Neural cell (in vitro differentiated cells): ENCODE data around the gene INAFM1.

ENCODE experiments used
- CTCF ChIP-seq: fragments of 450-650 bp; IDR thresholded peaks from 2 replicates; pipeline ENCODE4 v1.5.1; 2014; ENCODE audit warnings: antibody characterized with exemption, mild to moderate bottlenecking, moderate library complexity; ENCODE audit not compliant: poor library complexity, severe bottlenecking
- EP300 ChIP-seq: fragments of 450-650 bp; conservative IDR thresholded peaks from 2 replicates; pipeline ENCODE4 v1.6.1; 2014; ENCODE audit warnings: antibody characterized with exemption, mild to moderate bottlenecking, moderate library complexity; ENCODE audit not compliant: poor library complexity, severe bottlenecking
- EZH2 ChIP-seq: fragments of 200-600, 300-800 bp; shearing (Covaris generic), sonication (generic); IDR thresholded peaks from 2 replicates; pipeline ENCODE4 v1.6.1; 2014; ENCODE audit warnings: antibody characterized with exemption, low read length, borderline replicate concordance, mild to moderate bottlenecking; ENCODE audit not compliant: insufficient read depth, poor library complexity, severe bottlenecking
- POLR2AphosphoS5 ChIP-seq: IDR thresholded peaks from 2 replicates; pipeline ENCODE4 v1.6.1; 2012
- REST ChIP-seq: IDR thresholded peaks from 2 replicates; pipeline ENCODE4 v1.6.1; 2012; ENCODE audit warnings: borderline replicate concordance
- SMC3 ChIP-seq: fragments of 450-650 bp; conservative IDR thresholded peaks from 2 replicates; pipeline ENCODE4 v1.6.1; 2014; ENCODE audit warnings: antibody characterized with exemption, mild to moderate bottlenecking, moderate library complexity; ENCODE audit not compliant: poor library complexity
- TAF1 ChIP-seq: IDR thresholded peaks from 2 replicates; pipeline ENCODE4 v1.6.1; 2012; ENCODE audit warnings: low read depth

GRCh38 chr19:47268028-47268427, 6.7 kb upstream of the INAFM1 start:
- TF ChIP-seq EP300 (no peak), CTCF (no peak), EZH2 (no peak), POLR2AphosphoS5 (no peak), TAF1 (no peak), REST (no peak), SMC3 (no peak)
